GM12873 (cell line): Measurements from ENCODE around the gene PDGFC.

Experiments used
- TF ChIP-seq, protein P1 (sequence below): IDR thresholded peaks from 2 replicates; pipeline ENCODE4 v1.5.1; 2012; ENCODE audit warnings: low read depth, mild to moderate bottlenecking, moderate library complexity, low read length, control low read depth; ENCODE audit not compliant: insufficient read depth; ENCODE audit errors: missing control alignments

The PDGFC gene

DNA sequence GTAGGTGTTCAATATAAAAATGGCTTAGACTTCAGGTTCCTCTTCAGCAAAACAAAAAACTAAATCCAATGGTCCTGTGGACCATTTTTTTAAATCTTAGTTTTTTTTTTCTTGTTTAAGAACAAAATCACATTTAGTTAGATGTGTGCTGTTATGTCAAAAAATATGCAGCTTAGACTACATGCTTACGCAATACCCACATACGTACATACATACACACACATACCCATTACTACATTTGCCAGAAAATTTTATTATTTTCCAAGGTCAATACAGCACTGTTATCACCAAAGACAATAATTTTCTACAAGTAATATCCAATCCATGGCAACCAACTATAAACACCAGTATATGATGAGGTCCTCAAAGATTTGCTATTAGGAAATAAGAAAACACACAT, 144.1 kb downstream of the PDGFC start:
- TF ChIP-seq, protein P1, sequence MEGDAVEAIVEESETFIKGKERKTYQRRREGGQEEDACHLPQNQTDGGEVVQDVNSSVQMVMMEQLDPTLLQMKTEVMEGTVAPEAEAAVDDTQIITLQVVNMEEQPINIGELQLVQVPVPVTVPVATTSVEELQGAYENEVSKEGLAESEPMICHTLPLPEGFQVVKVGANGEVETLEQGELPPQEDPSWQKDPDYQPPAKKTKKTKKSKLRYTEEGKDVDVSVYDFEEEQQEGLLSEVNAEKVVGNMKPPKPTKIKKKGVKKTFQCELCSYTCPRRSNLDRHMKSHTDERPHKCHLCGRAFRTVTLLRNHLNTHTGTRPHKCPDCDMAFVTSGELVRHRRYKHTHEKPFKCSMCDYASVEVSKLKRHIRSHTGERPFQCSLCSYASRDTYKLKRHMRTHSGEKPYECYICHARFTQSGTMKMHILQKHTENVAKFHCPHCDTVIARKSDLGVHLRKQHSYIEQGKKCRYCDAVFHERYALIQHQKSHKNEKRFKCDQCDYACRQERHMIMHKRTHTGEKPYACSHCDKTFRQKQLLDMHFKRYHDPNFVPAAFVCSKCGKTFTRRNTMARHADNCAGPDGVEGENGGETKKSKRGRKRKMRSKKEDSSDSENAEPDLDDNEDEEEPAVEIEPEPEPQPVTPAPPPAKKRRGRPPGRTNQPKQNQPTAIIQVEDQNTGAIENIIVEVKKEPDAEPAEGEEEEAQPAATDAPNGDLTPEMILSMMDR = no peak

DNA sequence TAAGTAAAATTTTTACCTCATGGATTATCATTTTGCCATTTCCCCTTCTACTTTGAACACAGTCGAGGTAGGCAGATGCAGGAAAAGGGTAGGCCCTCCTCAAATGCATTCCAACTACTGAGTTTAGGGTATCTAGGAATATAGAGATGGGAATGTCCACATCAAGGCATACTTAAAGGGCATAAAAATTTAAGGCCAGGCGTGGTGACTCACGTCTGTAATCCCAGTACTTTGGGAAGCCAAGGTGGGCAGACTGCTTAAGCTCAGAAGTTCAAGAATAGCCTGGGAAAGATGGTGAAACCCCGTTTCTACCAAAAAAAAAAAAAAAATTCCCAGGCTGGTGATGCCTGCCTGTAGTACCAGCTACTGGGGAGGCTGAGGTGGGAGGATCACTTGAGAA, 146.5 kb downstream of the PDGFC start:
- TF ChIP-seq, protein P1 = no peak

DNA sequence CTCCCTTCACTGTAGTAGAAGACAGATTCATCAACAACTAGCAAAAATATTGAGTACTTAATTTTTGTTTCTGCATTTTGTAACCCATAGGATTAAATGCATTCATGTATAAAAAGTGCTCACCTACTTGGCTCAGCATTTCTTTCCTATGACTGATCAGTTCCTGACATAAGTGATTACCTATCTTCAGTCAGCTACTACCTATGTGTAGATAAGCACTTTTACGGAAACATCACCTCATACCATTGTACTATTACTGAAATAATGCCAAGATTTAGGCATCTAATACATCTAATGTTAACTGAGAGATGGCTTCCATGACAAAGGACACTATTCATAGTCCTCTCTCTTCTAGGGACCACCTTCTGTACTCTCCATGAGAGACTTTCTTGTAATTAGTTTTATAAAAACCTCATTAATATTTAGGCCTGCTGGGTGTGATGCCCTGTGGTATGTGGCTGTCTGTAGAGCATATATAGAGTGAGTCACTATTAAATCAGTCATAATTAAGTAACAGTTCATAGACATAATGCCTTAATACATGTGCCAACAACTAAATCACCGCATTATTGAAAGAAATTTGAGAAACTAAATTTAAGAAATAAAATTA, 147.0 kb downstream of the PDGFC start:
- TF ChIP-seq, protein P1 = no peak

DNA sequence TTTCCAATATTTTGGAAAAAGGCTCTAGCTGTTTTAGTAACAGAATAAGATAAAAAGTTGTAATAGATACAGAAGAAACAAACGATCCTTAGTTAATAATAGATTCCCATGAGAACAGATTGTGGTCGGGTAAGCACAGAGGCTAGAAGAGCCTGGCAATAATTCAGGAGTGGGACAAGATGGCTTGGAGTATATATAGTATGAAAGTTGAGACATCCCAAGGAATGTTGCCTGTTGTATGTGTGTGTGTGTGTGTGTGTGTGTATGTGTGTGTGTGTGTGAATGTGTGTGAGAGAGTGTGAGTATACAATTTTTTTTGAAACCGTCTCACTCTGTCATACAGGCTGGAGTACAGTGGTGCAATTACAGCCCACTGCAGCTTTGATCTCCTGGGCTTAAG, 150.7 kb downstream of the PDGFC start:
- TF ChIP-seq, protein P1 = no peak

DNA sequence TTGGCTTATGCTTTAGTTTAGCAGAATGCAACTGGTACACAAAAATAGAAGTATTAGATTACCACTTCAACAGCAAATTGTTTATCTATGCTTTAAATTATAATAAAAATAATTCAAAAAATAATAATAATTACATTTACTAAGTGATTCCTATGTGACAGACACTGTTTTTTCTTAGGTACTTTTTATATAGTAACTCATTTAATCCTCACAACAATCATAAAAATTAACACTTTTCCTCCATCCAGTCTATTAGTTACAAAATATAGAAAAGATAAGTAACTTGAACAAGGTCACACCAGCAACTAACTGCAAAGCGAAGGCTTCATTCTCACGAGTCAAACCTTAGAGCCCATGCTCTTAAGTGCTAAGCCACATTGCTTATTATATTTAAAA, 155.2 kb downstream of the PDGFC start:
- TF ChIP-seq, protein P1 = no peak

DNA sequence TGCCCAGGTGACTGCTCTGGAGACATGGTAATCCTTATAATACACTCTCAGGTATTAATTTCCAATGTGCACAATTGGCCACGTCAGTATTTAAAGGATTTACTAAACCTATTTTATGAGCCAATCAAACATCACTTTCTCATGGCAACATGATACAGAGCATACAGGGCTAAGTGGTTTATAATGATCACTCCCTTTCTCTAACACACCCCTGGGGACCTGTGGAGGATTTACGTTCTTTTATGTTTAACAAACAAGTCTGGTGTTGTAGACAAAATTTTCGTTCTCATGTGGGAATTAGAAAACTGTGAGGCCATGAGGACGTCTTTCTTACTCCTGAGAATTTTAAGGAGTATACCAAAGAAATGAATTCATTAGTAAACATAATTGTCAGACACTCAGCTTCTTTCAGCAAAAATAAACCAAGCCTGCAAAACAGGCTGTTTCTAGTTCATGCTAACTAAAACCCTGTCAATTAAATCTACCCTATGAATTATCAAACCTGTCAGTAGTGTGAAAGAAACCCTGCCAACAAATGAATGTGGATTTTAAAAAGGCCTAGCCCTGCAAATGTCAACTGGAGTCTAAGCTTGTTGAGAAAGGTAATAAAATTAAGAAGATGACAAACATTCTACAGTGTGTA, 155.8 kb downstream of the PDGFC start:
- TF ChIP-seq, protein P1 = no peak

DNA sequence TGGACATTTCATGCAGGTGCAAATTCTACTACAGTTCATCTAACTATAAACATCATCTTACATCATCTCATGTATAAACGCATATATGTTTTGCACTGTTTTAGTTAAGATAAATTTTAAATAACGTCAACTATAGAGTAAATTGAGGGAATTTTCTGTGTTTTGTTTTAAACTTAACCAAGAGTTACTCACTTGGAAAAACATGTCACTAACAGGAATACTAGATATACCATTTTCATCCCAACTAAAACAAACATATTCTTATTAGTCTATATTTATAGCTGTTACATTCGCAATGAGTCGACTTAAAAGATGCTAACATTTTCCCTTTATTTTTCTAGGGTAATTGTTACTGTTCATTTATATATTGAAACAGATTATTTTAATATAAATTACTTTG, 159.6 kb downstream of the PDGFC start:
- TF ChIP-seq, protein P1 = no peak
